ENCODE results near the gene NELFE.
"Not testable (repeated sequence)": the region's sequence is repeated elsewhere in the genome, so short reads cannot be mapped to it uniquely, and the experiment has no call there.

The NELFE gene

DNA sequence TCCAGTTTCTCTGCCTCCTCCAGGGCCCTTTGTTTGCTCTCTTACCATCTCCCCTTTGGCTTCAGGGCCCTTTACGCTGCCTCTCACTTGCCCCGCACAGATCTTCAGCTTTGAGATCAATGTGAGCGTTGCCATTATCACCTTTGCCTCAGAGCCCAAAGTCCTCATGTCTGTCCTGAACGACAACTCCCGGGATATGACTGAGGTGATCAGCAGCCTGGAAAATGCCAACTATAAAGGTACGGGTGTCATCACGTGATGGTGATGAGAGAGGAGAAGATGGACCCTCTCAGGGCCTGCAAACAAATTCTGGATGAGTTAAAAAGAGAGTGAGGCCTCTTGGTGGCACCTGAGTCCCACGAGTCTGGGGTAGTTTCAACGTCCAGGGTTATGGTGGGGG lies 22.9 kb downstream of the NELFE start:
- no peak for TF ChIP-seq CTCF (conservative IDR thresholded peaks at IDR 0.05; ENCODE audit: low read length)
- H3K4me3 ChIP-seq (ENCODE audit: low read length) = no peak overlapping the region
- DNase-seq (ENCODE audit: low read depth) = no peak

- TF ChIP-seq CTCF (conservative IDR thresholded peaks at IDR 0.05; ENCODE audit: low read length) = no peak
- DNase-seq (ENCODE audit: low read depth) = no peak
- H3K4me3 ChIP-seq (ENCODE audit: low read length) = no peak overlapping the region
These were observed 23.8 kb downstream of the NELFE start for GRCh38 chr6:31935021-31935420.

DNA sequence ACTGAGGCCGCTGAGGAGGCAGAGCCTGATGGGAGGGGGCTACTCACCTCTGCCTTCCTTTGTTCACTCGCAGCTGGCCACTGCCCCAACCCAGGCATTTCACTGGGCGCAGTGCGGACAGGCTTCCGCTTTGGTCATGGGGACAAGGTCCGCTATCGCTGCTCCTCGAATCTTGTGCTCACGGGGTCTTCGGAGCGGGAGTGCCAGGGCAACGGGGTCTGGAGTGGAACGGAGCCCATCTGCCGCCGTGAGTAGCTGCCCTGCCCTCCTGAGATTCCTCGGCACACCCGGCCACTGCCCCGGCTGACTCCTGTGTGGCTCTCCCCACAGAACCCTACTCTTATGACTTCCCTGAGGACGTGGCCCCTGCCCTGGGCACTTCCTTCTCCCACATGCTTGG lies 25.2 kb downstream of the NELFE start:
- no peak for TF ChIP-seq CTCF (conservative IDR thresholded peaks at IDR 0.05; ENCODE audit: low read length)
- H3K4me3 ChIP-seq (ENCODE audit: low read length) = no peak overlapping the region
- DNase-seq (ENCODE audit: low read depth) = no peak

DNA sequence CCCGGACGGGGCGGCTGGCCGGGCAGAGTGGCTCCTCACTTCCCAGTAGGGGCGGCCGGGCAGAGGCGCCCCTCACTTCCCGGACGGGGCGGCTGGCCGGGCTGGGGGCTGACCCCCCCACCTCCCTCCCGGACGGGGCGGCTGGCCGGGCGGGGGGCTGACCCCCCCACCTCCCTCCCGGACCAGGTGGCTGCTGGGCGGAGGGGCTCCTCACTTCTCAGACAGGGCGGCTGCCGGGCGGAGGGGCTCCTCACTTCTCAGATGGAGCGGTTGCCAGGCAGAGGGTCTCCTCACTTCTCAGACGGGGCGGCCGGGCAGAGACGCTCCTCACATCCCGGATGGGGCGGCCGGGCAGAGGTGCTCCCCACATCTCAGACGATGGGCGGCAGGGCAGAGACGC lies 26.6 kb downstream of the NELFE start:
- not testable (repeated sequence) for DNase-seq (ENCODE audit: low read depth); H3K4me3 ChIP-seq (ENCODE audit: low read length)

DNA sequence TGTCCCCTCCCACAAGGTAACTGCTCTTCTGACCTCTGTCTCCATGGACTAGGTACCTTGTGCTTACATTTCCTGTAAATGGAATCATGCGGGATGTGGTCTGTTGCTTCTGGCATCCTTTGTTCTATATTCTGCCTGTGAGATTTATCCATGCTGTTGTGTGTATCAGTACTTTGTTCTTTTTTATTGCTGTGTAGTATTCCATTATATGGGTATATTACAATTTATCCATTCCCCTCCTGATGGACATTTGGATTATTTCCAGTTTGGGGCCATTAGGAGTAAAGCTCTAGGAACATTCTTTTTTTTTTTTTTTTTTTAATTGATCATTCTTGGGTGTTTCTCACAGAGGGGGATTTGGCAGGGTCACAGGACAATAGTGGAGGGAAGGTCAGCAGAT lies 27.8 kb downstream of the NELFE start:
- no peak overlapping the region for H3K4me3 ChIP-seq (ENCODE audit: low read length)
- DNase-seq (ENCODE audit: low read depth) = no peak
- TF ChIP-seq CTCF (conservative IDR thresholded peaks at IDR 0.05; ENCODE audit: low read length) = no peak

DNA sequence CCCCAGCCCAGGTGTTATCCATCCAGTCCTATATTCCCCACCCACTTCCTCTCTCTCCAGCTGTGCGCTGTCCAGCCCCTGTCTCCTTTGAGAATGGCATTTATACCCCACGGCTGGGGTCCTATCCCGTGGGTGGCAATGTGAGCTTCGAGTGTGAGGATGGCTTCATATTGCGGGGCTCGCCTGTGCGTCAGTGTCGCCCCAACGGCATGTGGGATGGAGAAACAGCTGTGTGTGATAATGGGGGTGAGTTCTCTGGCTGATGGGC lies 30.2 kb downstream of the NELFE start:
- no peak overlapping the region for H3K4me3 ChIP-seq (ENCODE audit: low read length)
- no peak for TF ChIP-seq CTCF (conservative IDR thresholded peaks at IDR 0.05; ENCODE audit: low read length)
- DNase-seq (ENCODE audit: low read depth) = no peak

DNA sequence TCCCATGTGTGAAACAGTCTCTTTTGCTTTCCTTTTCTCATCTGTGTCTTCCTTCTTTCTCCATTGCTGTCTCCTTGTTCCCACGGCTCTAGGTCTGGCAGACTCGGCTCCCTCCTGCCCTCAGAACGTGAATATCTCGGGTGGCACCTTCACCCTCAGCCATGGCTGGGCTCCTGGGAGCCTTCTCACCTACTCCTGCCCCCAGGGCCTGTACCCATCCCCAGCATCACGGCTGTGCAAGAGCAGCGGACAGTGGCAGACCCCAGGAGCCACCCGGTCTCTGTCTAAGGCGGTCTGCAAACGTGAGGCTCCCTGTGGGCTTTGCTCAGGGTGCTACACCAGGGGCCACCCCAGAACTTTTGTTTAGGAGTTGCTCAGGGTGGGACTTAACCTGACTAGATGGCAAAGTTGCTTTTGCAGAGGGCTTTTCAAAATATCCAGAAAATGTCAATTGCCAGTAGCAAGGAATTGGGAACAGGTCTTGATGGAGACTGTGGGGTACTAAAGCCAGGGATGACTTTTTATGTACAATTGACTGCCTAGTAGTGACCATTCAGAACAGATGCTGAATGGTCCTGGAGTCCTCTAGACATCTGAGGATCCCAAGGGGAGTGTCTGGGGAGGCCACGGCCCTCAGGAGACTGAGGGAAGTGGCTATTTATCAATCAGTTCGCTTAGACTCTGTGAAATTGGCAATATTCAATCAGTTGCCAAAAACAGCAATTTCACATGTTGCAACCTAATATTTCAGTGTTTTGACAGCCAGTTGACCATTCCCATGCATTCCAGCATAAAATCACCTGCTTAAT lies 30.7 kb downstream of the NELFE start:
- H3K4me3 ChIP-seq (ENCODE audit: low read length) = no peak overlapping the region
- TF ChIP-seq CTCF (conservative IDR thresholded peaks at IDR 0.05; ENCODE audit: low read length) = no peak
- no peak for DNase-seq (ENCODE audit: low read depth)
